Right lobe of liver (tissue), 6 donors: ENCODE data around the gene LRP10. TPM values are rescaled to one million over a fixed set of nuclear protein-coding genes. Genes with fewer than 3 reads are reported as not detected.

ENCODE experiments used
- ATAC-seq, 4 donors: fragments of 200-7000 bp; cut with Tn5 transposase; one replicate each; pipeline ENCODE4 v1.9.1; 2020; ENCODE audit warnings: mild to moderate bottlenecking in 4 of 4, moderate library complexity in 4 of 4
- DNase-seq, 3 donors: peaks; one replicate each; pipeline ENCODE4 v3.0.0-alpha.2; 2020
- H3K27ac ChIP-seq, 3 donors: fragments of 200-600 bp; one replicate each; pipeline ENCODE4 v1.8.0; 2022
- H3K27me3 ChIP-seq, 2 donors: fragments of 200-600 bp; one replicate each; pipeline ENCODE4 v1.8.0; 2022
- H3K36me3 ChIP-seq, 4 donors: fragments of 200-600 bp; sonication (generic) in 1 of 4; one replicate each; pipeline versions ENCODE4 v1.5.1 to v1.8.0; 2017 to 2022; ENCODE audit warnings: control low read depth in 1 of 4
- H3K4me1 ChIP-seq, 4 donors: fragments of 200-600 bp; sonication (generic) in 1 of 4; one replicate each; pipeline versions ENCODE4 v1.5.1 to v1.8.0; 2017 to 2022; ENCODE audit warnings: control low read depth in 1 of 4
- H3K4me3 ChIP-seq, 3 donors: fragments of 200-600 bp; one replicate each; pipeline ENCODE4 v1.8.0; 2022
- H3K9me3 ChIP-seq, 4 donors: fragments of 200-600 bp; sonication (generic) in 1 of 4; one replicate each; pipeline versions ENCODE4 v1.5.1 to v1.8.0; 2017 to 2022; ENCODE audit warnings: control low read depth in 1 of 4
- POLR2A ChIP-seq: fragments of 450-650 bp; IDR thresholded peaks from one replicate; pipeline ENCODE4 v1.6.1; 2017; ENCODE audit warnings: antibody characterized with exemption, mild to moderate bottlenecking
- WGBS: methylation state at CpG from one replicate; pipeline ENCODE4 v1.1.6; 2018; ENCODE audit warnings: low coverage, low lambda C conversion rate; ENCODE audit not compliant: insufficient coverage; ENCODE audit errors: missing lambda C conversion rate; 5-methylcytosine and 5-hydroxymethylcytosine counted together
- intact Hi-C, 2 donors: fragments of 100-400 bp; cut with DNase I; formaldehyde crosslinking; loops; one replicate each; pipeline versions ENCODE4 v1.11.2 to v1.14.1; 2022
- total RNA-seq, 6 experiments: library from RNA; depleted of rRNA in 2 of 6; stranded (reverse); fragments of >200 nt in 2 of 6; fragmentation: NEBNext Ultra II Directional in 3 of 6; extraction: Animal tissue kit (Norgen Biotek cat#: 25700) in 3 of 6; gene quantifications; one replicate each; pipeline versions ENCODE4 v1.1.0 to v1.2.4, GENCODE V29; 2016 to 2023
- TF ChIP-seq, protein P1 (sequence below), 4 donors: fragments of 200-600 bp in 3 of 4; fragments of 450-650 bp in 1 of 4; IDR thresholded peaks; one replicate each; pipeline versions ENCODE4 v1.5.1 to v1.8.0; 2016 to 2022; ENCODE audit warnings: antibody characterized with exemption in 4 of 4, mild to moderate bottlenecking in 2 of 4
- donor health status: DM: no; HTN: yes; CAD: no.
- donor health status: DM: no; HTN: no; CAD: no.
- donor health status: DM: no; HTN: no; CAD: no.
- donor health status: DM: no; HTN: yes; CAD: no.
- donor health status: DM: no; HTN: yes; CAD: no.

The LRP10 gene
- total RNA-seq, 6 experiments from 2014 or later = 31.0 to 54.5 (median 44.6) TPM

- DNase-seq = no peak
- intact Hi-C loops = no loop called here
- Histone ChIP-seq H3K27me3 (no peaks in the 10 kb centered on the region), H3K27ac (no peak overlapping the region), H3K9me3 (no peaks in the 10 kb centered on the region), H3K36me3 (peaks cover 0 to 62% (median 21%) of the 10 kb centered on the region in 4 donors), H3K4me3 (no peak overlapping the region), H3K4me1 (peaks cover 0 to 6% (median 2%) of the 10 kb centered on the region in 4 donors)
- no peak for ATAC-seq
- WGBS = 66% methylated on average over 2 of the region's 2 CpGs
- TF ChIP-seq, protein P1, sequence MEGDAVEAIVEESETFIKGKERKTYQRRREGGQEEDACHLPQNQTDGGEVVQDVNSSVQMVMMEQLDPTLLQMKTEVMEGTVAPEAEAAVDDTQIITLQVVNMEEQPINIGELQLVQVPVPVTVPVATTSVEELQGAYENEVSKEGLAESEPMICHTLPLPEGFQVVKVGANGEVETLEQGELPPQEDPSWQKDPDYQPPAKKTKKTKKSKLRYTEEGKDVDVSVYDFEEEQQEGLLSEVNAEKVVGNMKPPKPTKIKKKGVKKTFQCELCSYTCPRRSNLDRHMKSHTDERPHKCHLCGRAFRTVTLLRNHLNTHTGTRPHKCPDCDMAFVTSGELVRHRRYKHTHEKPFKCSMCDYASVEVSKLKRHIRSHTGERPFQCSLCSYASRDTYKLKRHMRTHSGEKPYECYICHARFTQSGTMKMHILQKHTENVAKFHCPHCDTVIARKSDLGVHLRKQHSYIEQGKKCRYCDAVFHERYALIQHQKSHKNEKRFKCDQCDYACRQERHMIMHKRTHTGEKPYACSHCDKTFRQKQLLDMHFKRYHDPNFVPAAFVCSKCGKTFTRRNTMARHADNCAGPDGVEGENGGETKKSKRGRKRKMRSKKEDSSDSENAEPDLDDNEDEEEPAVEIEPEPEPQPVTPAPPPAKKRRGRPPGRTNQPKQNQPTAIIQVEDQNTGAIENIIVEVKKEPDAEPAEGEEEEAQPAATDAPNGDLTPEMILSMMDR (IDR thresholded peaks at IDR 0.05) = no peak
- no peak for TF ChIP-seq POLR2A
These were observed 50.8 kb downstream of the LRP10 start for GRCh38 chr14:22922294-22922693.

DNA sequence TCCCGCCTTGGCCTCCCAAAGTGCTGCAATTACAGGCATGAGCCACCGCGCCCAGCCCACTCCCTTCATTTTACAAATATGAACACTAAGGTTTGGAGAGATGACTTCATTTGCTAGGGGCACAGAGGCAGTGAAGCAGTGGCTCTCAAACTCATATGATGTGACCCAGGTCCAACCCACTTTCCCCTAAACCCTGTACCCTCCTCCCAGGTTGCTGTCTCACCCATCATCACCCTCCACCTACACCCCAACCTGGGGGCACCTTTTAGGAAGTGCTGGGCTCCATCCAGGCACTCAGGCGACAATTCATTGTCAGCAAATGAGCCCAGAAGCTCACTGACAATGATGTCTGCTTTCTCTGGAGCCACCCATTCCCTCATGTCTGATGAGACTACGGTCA, 52.2 kb downstream of the LRP10 start:
- no peak overlapping the region for H3K4me3 ChIP-seq
- no peak overlapping the region for H3K27ac ChIP-seq
- no peaks in the 10 kb centered on the region for H3K9me3 ChIP-seq
- 95% methylated on average over 5 of the region's 5 CpGs for WGBS
- H3K4me1 ChIP-seq = peaks cover 0 to 17% (median 0%) of the 10 kb centered on the region in 4 donors
- DNase-seq = no peak
- H3K36me3 ChIP-seq = peaks cover 0 to 62% (median 21%) of the 10 kb centered on the region in 4 donors
- no peak for ATAC-seq
- no peak for TF ChIP-seq POLR2A
- TF ChIP-seq, protein P1 (IDR thresholded peaks at IDR 0.05) = no peak
- H3K27me3 ChIP-seq = no peaks in the 10 kb centered on the region
- intact Hi-C loops = no loop called here

GRCh38 chr14:22925513-22925912, 54.0 kb downstream of the LRP10 start:
- 96% methylated on average over 8 of the region's 8 CpGs for WGBS
- intact Hi-C loops = no loop called here
- TF ChIP-seq POLR2A = no peak
- TF ChIP-seq, protein P1 (IDR thresholded peaks at IDR 0.05) = no peak
- Histone ChIP-seq H3K27me3 (no peaks in the 10 kb centered on the region), H3K36me3 (peaks cover 0 to 58% (median 21%) of the 10 kb centered on the region in 4 donors), H3K4me3 (no peak overlapping the region), H3K9me3 (no peaks in the 10 kb centered on the region), H3K27ac (no peak overlapping the region), H3K4me1 (peaks cover 0 to 16% (median 0%) of the 10 kb centered on the region in 4 donors)
- ATAC-seq (no peak), DNase-seq (no peak)

- Histone ChIP-seq H3K27ac (no peak overlapping the region), H3K4me1 (peaks cover 0 to 16% (median 0%) of the 10 kb centered on the region in 4 donors), H3K4me3 (no peak overlapping the region), H3K27me3 (no peaks in the 10 kb centered on the region), H3K36me3 (peaks cover 0 to 51% (median 15%) of the 10 kb centered on the region in 4 donors), H3K9me3 (no peaks in the 10 kb centered on the region)
- ATAC-seq (no peak), DNase-seq (no peak)
- no peak for TF ChIP-seq POLR2A
- TF ChIP-seq, protein P1 (IDR thresholded peaks at IDR 0.05) = no peak
- 83% methylated on average over 3 of the region's 4 CpGs for WGBS
- intact Hi-C loops = no loop called here
These were observed 54.8 kb downstream of the LRP10 start for GRCh38 chr14:22926316-22926715.
